ENCODE measurements around the gene GOLGA3.

Gene GOLGA3

GRCh38 chr12:132724506-132725241 is 104.0 kb downstream of the GOLGA3 start:
- DNase-seq (ENCODE audit: low read depth in 4 of 4, low spot score in 1 of 4): no peak

DNA sequence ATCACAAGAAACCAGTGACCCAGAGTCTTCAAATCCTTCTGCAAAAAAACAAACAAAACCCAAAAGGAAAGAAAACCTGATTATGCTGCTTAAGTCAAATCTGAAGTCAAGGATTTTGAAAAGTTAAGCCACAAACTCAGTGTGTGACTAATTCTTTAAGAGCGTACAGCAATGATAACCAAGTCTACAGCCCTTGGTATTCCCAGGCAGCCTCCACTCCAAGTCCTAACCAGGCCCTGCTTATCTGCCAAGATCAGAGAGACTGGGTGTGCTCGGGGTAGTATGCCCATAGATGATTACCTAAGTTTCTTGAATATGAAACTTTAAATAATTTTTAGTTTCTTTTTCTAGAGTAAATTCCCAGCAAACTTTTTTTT is 104.9 kb downstream of the GOLGA3 start:
- DNase-seq (ENCODE audit: low read depth in 4 of 4, low spot score in 1 of 4): no peak

- no peak for DNase-seq (ENCODE audit: low read depth in 4 of 4, low spot score in 1 of 4)
These were observed 105.5 kb downstream of the GOLGA3 start for GRCh38 chr12:132723015-132723763.

DNA sequence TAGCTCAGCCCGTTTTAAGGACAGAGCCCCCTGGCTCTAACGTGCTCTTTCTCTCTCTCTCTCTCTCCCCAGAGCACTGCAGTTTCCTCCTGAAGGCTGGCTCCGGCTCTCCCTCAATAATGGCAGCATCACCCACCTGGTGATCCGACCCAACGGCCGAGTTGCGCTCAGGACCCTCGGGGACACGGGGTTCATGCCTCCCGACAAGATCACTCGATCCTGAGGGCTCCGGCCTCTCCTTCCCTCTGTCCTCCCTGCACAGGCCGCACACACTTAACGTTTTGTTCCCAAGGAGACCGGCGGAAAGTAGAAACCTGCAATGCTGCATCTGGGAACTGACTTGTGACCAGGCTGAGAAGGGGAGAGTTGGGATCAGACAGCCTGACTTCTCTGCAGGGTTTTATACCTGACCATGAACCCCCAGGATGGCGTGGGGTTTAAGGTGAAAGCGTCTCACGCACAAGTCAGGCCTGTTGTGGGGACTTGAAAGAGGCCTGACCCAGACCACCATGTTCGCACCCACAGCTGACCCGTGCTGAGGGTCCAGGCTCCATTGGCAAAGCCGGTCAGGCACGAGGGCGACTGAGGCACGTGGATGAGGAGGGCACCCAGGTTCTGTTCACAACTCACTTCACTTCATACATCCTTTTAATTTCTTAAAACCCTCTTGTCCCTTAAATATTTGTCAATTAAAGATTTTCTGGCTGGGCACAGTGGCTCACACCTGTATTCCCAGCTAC is 107.9 kb downstream of the GOLGA3 start:
- DNase-seq (ENCODE audit: low read depth in 4 of 4, low spot score in 1 of 4): no peak

- no peak for DNase-seq (ENCODE audit: low read depth in 4 of 4, low spot score in 1 of 4)
These were observed 108.7 kb downstream of the GOLGA3 start for GRCh38 chr12:132719954-132720324.

GRCh38 chr12:132719141-132719953 is 109.3 kb downstream of the GOLGA3 start:
- no peak for DNase-seq (ENCODE audit: low read depth in 4 of 4, low spot score in 1 of 4)
